Adipocyte (in vitro differentiated cells): ENCODE data around the gene BMPR1B.

Experiments used
- DNase-seq: peaks from one replicate; pipeline ENCODE4 v3.0.0-alpha.2; 2015; ENCODE audit warnings: low read depth
- H3K27me3 ChIP-seq: replicated peaks from 2 replicates; pipeline ENCODE4 v1.7.0; 2013; ENCODE audit warnings: mild to moderate bottlenecking, low read length, moderate library complexity; ENCODE audit not compliant: control insufficient read depth, insufficient read depth
- H3K36me3 ChIP-seq: 2 replicates; pipeline ENCODE4 v1.7.0; 2013; ENCODE audit warnings: low read length, mild to moderate bottlenecking, moderate library complexity; ENCODE audit not compliant: control insufficient read depth, insufficient read depth, severe bottlenecking
- H3K4me1 ChIP-seq: 2 replicates; pipeline ENCODE4 v1.7.0; 2013; ENCODE audit warnings: mild to moderate bottlenecking, low read length, moderate library complexity; ENCODE audit not compliant: control insufficient read depth, insufficient read depth
- H3K4me3 ChIP-seq: 2 replicates; pipeline ENCODE4 v1.7.0; 2013; ENCODE audit warnings: mild to moderate bottlenecking, low read length, moderate library complexity
- H3K9ac ChIP-seq: 2 replicates; pipeline ENCODE4 v1.7.0; 2013; ENCODE audit warnings: mild to moderate bottlenecking, low read length, moderate library complexity
- H3K9me3 ChIP-seq: 2 replicates; pipeline ENCODE4 v1.7.0; 2013; ENCODE audit warnings: mild to moderate bottlenecking, low read length, moderate library complexity; ENCODE audit not compliant: control insufficient read depth

The BMPR1B gene

GRCh38 chr4:94961420-94961819 lies 203.7 kb downstream of the BMPR1B start:
- Histone ChIP-seq H3K4me1 (peaks cover 38% of the 10 kb centered on the region), H3K27me3 (no peaks in the 10 kb centered on the region), H3K9ac (peak overlapping the region; percentile 73), H3K9me3 (peaks cover 4% of the 10 kb centered on the region), H3K4me3 (peak overlapping the region; percentile 33), H3K36me3 (no peaks in the 10 kb centered on the region)
- DNase-seq: peak; percentile 38

- no peaks in the 10 kb centered on the region for H3K27me3 ChIP-seq
- H3K4me1 ChIP-seq: peaks cover 38% of the 10 kb centered on the region
- no peak overlapping the region for H3K9ac ChIP-seq
- no peaks in the 10 kb centered on the region for H3K36me3 ChIP-seq
- peaks cover 4% of the 10 kb centered on the region for H3K9me3 ChIP-seq
- DNase-seq: no peak
- no peak overlapping the region for H3K4me3 ChIP-seq
Observed at GRCh38 chr4:94962484-94962883, 204.7 kb downstream of the BMPR1B start.

- no peaks in the 10 kb centered on the region for H3K27me3 ChIP-seq
- no peaks in the 10 kb centered on the region for H3K36me3 ChIP-seq
- no peak for DNase-seq
- no peak overlapping the region for H3K4me3 ChIP-seq
- H3K9me3 ChIP-seq: peaks cover 4% of the 10 kb centered on the region
- H3K9ac ChIP-seq: no peak overlapping the region
- peaks cover 20% of the 10 kb centered on the region for H3K4me1 ChIP-seq
Observed at GRCh38 chr4:94965852-94966251, 208.1 kb downstream of the BMPR1B start.

- no peak for DNase-seq
- peaks cover 9% of the 10 kb centered on the region for H3K4me1 ChIP-seq
- H3K36me3 ChIP-seq: no peaks in the 10 kb centered on the region
- no peak overlapping the region for H3K9ac ChIP-seq
- no peak overlapping the region for H3K4me3 ChIP-seq
- H3K27me3 ChIP-seq: no peaks in the 10 kb centered on the region
- peaks cover under 1% of the 10 kb centered on the region for H3K9me3 ChIP-seq
Observed at GRCh38 chr4:94968493-94968892, 210.7 kb downstream of the BMPR1B start.

- H3K9me3 ChIP-seq: no peaks in the 10 kb centered on the region
- H3K27me3 ChIP-seq: no peaks in the 10 kb centered on the region
- H3K36me3 ChIP-seq: no peaks in the 10 kb centered on the region
- DNase-seq: no peak
- H3K4me3 ChIP-seq: no peak overlapping the region
- H3K4me1 ChIP-seq: peaks cover 18% of the 10 kb centered on the region
- no peak overlapping the region for H3K9ac ChIP-seq
Observed at GRCh38 chr4:94970650-94971049, 212.9 kb downstream of the BMPR1B start.

GRCh38 chr4:94974773-94975172 lies 217.0 kb downstream of the BMPR1B start:
- no peaks in the 10 kb centered on the region for H3K36me3 ChIP-seq
- H3K27me3 ChIP-seq: no peaks in the 10 kb centered on the region
- peak overlapping the region; percentile 78 for H3K4me3 ChIP-seq
- DNase-seq: peak; percentile 71
- H3K9me3 ChIP-seq: no peaks in the 10 kb centered on the region
- peak overlapping the region; percentile 68 for H3K9ac ChIP-seq
- H3K4me1 ChIP-seq: peaks cover 46% of the 10 kb centered on the region

GRCh38 chr4:94976371-94977011 lies 218.7 kb downstream of the BMPR1B start:
- peaks cover 52% of the 10 kb centered on the region for H3K4me1 ChIP-seq
- peak; percentile 84 for DNase-seq
- H3K9me3 ChIP-seq: no peaks in the 10 kb centered on the region
- H3K9ac ChIP-seq: peak overlapping the region; percentile 43
- no peaks in the 10 kb centered on the region for H3K36me3 ChIP-seq
- no peaks in the 10 kb centered on the region for H3K27me3 ChIP-seq
- peak overlapping the region; percentile 78 for H3K4me3 ChIP-seq

GRCh38 chr4:94978904-94979303 lies 221.1 kb downstream of the BMPR1B start:
- Histone ChIP-seq H3K27me3 (no peaks in the 10 kb centered on the region), H3K36me3 (no peaks in the 10 kb centered on the region), H3K4me3 (no peak overlapping the region), H3K9ac (no peak overlapping the region), H3K9me3 (no peaks in the 10 kb centered on the region), H3K4me1 (peaks cover 59% of the 10 kb centered on the region)
- DNase-seq: no peak

- Histone ChIP-seq H3K27me3 (no peaks in the 10 kb centered on the region), H3K36me3 (no peaks in the 10 kb centered on the region), H3K4me1 (peaks cover 59% of the 10 kb centered on the region), H3K9me3 (no peaks in the 10 kb centered on the region), H3K9ac (no peak overlapping the region), H3K4me3 (no peak overlapping the region)
- DNase-seq: no peak
Observed at GRCh38 chr4:94979621-94980020, 221.9 kb downstream of the BMPR1B start.

- peaks cover 23% of the 10 kb centered on the region for H3K4me1 ChIP-seq
- peak overlapping the region; percentile 71 for H3K4me3 ChIP-seq
- peak overlapping the region; percentile 9 for H3K9ac ChIP-seq
- H3K27me3 ChIP-seq: no peaks in the 10 kb centered on the region
- H3K36me3 ChIP-seq: no peaks in the 10 kb centered on the region
- no peaks in the 10 kb centered on the region for H3K9me3 ChIP-seq
- peak; percentile 48 for DNase-seq
Observed at GRCh38 chr4:94995684-94996394, 238.1 kb downstream of the BMPR1B start.

GRCh38 chr4:95000076-95000648 lies 242.4 kb downstream of the BMPR1B start:
- Histone ChIP-seq H3K4me1 (peaks cover 21% of the 10 kb centered on the region), H3K9ac (no peak overlapping the region), H3K27me3 (no peaks in the 10 kb centered on the region), H3K4me3 (no peak overlapping the region), H3K9me3 (no peaks in the 10 kb centered on the region), H3K36me3 (no peaks in the 10 kb centered on the region)
- peak; percentile 55 for DNase-seq
